DND-41 (cell line): ENCODE results near the gene PDE4D.

ENCODE experiments used
- ATAC-seq: fragments of 200-7000 bp; cut with Tn5 transposase; 3 replicates; pipeline ENCODE4 v1.9.1; 2021; ENCODE audit warnings: low read depth; ENCODE audit not compliant: insufficient read depth
- DNase-seq: peaks from one replicate; pipeline ENCODE4 v3.0.0-alpha.2; 2020
- H2AFZ ChIP-seq: 2 replicates; pipeline ENCODE4 v1.6.0; 2012; ENCODE audit warnings: low read depth, low read length
- H3K27ac ChIP-seq: 2 replicates; pipeline ENCODE4 v1.5.1; 2012; ENCODE audit warnings: low read length, inconsistent platforms
- H3K27me3 ChIP-seq: fragments of 200-600 bp; sonication (generic); 2 replicates; pipeline ENCODE4 v1.6.0; 2012; ENCODE audit warnings: low read length, mild to moderate bottlenecking, inconsistent platforms; ENCODE audit not compliant: insufficient read depth, poor library complexity
- H3K36me3 ChIP-seq: 2 replicates; pipeline ENCODE4 v1.5.1; 2012; ENCODE audit warnings: low read length, inconsistent platforms; ENCODE audit not compliant: insufficient read depth
- H3K4me1 ChIP-seq: 2 replicates; pipeline ENCODE4 v1.5.1; 2012; ENCODE audit warnings: mild to moderate bottlenecking, low read length; ENCODE audit not compliant: insufficient read depth
- H3K4me2 ChIP-seq: 2 replicates; pipeline ENCODE4 v1.6.0; 2012; ENCODE audit warnings: mild to moderate bottlenecking, moderate library complexity, low read length, inconsistent platforms; ENCODE audit not compliant: insufficient read depth
- H3K4me3 ChIP-seq, 2 experiments: fragments of 200-600 bp in 1 of 2; shearing (Covaris generic) in 1 of 2; 2 replicates each; pipeline ENCODE4 v1.5.1; 2012 to 2016; ENCODE audit warnings: inconsistent platforms in 2 of 2, low read length in 2 of 2, mild to moderate bottlenecking in 2 of 2, low read depth in 1 of 2, moderate library complexity in 1 of 2
- H3K79me2 ChIP-seq: 2 replicates; pipeline ENCODE4 v1.6.0; 2012; ENCODE audit warnings: low read length, inconsistent platforms; ENCODE audit not compliant: insufficient read depth
- H3K9ac ChIP-seq: 2 replicates; pipeline ENCODE4 v1.6.0; 2012; ENCODE audit warnings: low read depth, mild to moderate bottlenecking, inconsistent platforms, low read length, moderate library complexity
- H3K9me3 ChIP-seq: 2 replicates; pipeline ENCODE4 v1.5.1; 2012; ENCODE audit warnings: low read length, moderate library complexity, mild to moderate bottlenecking, inconsistent platforms; ENCODE audit not compliant: insufficient read depth, severe bottlenecking
- H4K20me1 ChIP-seq: 2 replicates; pipeline ENCODE4 v1.6.0; 2012; ENCODE audit warnings: low read length; ENCODE audit not compliant: insufficient read depth
- EZH2 ChIP-seq: IDR thresholded peaks from 3 replicates; pipeline ENCODE4 v1.6.1; 2012; ENCODE audit warnings: borderline replicate concordance, low read depth, mild to moderate bottlenecking, moderate library complexity, low read length, inconsistent platforms; ENCODE audit not compliant: severe bottlenecking
- TF ChIP-seq, protein P1 (sequence below): IDR thresholded peaks from 2 replicates; pipeline ENCODE4 v1.5.1; 2012; ENCODE audit warnings: borderline replicate concordance, low read length, moderate library complexity, mild to moderate bottlenecking; ENCODE audit not compliant: poor library complexity, severe bottlenecking; ENCODE audit errors: extremely low read depth

The PDE4D gene

DNA sequence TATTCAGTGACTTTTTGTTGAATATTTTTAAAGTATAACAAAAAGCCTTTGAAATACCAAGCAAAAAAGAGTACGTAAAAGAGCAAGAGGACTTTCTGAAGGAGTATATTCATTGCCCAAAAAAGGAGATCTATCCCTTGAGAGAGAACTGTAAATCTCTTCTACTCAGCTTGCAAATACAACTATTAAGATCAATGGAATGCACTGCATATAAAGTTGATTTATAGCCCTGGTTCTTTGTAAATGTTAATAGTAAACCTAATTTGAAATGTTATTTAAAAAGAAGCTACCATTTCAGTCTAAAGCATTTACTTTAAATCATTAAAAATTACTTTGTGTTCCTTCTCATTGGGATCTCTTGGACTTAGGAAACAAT, 168.1 kb downstream of the PDE4D start:
- TF ChIP-seq, protein P1, sequence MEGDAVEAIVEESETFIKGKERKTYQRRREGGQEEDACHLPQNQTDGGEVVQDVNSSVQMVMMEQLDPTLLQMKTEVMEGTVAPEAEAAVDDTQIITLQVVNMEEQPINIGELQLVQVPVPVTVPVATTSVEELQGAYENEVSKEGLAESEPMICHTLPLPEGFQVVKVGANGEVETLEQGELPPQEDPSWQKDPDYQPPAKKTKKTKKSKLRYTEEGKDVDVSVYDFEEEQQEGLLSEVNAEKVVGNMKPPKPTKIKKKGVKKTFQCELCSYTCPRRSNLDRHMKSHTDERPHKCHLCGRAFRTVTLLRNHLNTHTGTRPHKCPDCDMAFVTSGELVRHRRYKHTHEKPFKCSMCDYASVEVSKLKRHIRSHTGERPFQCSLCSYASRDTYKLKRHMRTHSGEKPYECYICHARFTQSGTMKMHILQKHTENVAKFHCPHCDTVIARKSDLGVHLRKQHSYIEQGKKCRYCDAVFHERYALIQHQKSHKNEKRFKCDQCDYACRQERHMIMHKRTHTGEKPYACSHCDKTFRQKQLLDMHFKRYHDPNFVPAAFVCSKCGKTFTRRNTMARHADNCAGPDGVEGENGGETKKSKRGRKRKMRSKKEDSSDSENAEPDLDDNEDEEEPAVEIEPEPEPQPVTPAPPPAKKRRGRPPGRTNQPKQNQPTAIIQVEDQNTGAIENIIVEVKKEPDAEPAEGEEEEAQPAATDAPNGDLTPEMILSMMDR, result no peak
- no peak for TF ChIP-seq EZH2
- no peak for ATAC-seq
- H3K4me3 ChIP-seq, result no peak overlapping the region
- H4K20me1 ChIP-seq, result no peaks in the 10 kb centered on the region
- no peak for DNase-seq
- H3K27ac ChIP-seq, result no peak overlapping the region
- H2AFZ ChIP-seq, result no peak overlapping the region
- no peaks in the 10 kb centered on the region for H3K4me1 ChIP-seq
- no peaks in the 10 kb centered on the region for H3K79me2 ChIP-seq
- no peak overlapping the region for H3K9ac ChIP-seq
- H3K9me3 ChIP-seq, result no peaks in the 10 kb centered on the region
- no peaks in the 10 kb centered on the region for H3K36me3 ChIP-seq
- no peak overlapping the region for H3K4me2 ChIP-seq
- H3K27me3 ChIP-seq, result no peaks in the 10 kb centered on the region

- Histone ChIP-seq H3K4me2 (no peak overlapping the region), H3K9ac (no peak overlapping the region), H3K9me3 (no peaks in the 10 kb centered on the region), H3K4me3 (no peak overlapping the region), H3K27me3 (no peaks in the 10 kb centered on the region), H4K20me1 (no peaks in the 10 kb centered on the region), H3K36me3 (no peaks in the 10 kb centered on the region), H3K27ac (no peak overlapping the region), H3K4me1 (no peaks in the 10 kb centered on the region), H2AFZ (no peak overlapping the region), H3K79me2 (no peaks in the 10 kb centered on the region)
- peak; percentile 18 for DNase-seq
- no peak for TF ChIP-seq EZH2
- TF ChIP-seq, protein P1, result peak; percentile 65
- peak; percentile 53; the same call in 2 of the 3 replicates for ATAC-seq
Observed at GRCh38 chr5:59724482-59725391, 168.8 kb downstream of the PDE4D start.

DNA sequence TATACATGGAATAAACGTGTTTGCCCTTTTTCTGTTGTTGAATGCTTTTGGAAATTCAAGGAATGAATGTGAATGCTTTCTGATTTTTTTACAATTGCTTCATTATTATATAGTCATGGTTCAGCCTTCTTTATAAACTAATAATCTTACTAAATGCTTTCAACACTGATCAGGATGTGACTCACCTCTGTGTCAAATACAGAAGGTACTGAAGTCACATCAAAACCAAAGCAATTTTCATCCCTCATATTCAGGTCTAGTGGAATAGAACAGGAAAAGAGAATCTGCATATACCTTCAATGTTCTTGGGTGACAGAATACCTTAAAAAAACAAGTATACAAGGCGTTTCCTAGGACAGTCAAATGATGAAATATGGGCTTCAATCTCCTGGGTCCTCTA, 170.7 kb downstream of the PDE4D start:
- Histone ChIP-seq H2AFZ (no peak overlapping the region), H3K9ac (no peak overlapping the region), H3K4me1 (no peaks in the 10 kb centered on the region), H3K36me3 (no peaks in the 10 kb centered on the region), H3K27ac (no peak overlapping the region), H3K4me3 (no peak overlapping the region), H3K79me2 (no peaks in the 10 kb centered on the region), H3K27me3 (no peaks in the 10 kb centered on the region), H4K20me1 (no peaks in the 10 kb centered on the region), H3K9me3 (no peaks in the 10 kb centered on the region), H3K4me2 (no peak overlapping the region)
- TF ChIP-seq, protein P1, result no peak
- TF ChIP-seq EZH2, result no peak
- no peak for ATAC-seq
- DNase-seq, result no peak
